ENCODE data around the gene KDM5B. TPM values are rescaled to one million over a fixed set of nuclear protein-coding genes. Genes with fewer than 3 reads are reported as not detected.

The KDM5B gene
- total and polyA plus RNA-seq, 2 of the 8 experiments (the other 6 are each of a cell fraction or from before 2014, with no cell fraction given) = 73.3 to 210 TPM

DNA sequence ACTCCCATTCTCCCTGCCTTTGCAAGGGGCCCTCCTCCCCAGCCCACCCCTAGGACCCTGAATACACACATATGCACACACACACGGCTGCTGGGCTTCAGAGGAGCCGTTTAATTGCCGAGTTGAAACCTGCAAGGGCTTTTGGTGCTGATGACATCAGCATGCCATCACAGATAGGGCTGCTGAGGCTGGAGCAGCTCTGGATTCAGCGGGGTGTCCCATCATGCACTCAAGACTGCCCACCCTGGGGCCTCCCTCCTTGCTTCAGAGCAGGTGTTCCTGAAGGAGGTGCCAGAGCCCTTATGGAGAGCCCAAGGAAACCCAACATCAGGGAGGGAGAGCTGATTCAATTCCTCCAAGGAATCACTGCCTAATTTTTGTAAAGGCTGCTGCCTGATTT, 103.6 kb downstream of the KDM5B start:
- H3K23ac ChIP-seq (ENCODE audit: insufficient read length) = no peak overlapping the region
- no peak overlapping the region for H2BK12ac ChIP-seq (ENCODE audit: low read depth, low read length)
- no peak overlapping the region for H3K4me2 ChIP-seq (ENCODE audit: insufficient read depth in 1 of 2, low read depth in 2 of 2, low read length in 2 of 2)
- ChIA-PET POLR2A (ENCODE audit: partially characterized antibody) (interaction anchor here (0.6 to 1.5 kb wide), 4 partner anchors 39 to 61 kb away, joined by 3 to 4 read pairs (median 3); no protein-coding TSS in a partner anchor), CTCF (ENCODE audit: partially characterized antibody) (interaction anchor here (0.7 to 11.3 kb wide), 10 partner anchors 10 to 149 kb away, joined by 3 to 180 read pairs (median 4); partner anchors contain the start of gene SYT2)
- TF ChIP-seq NRF1 (IDR thresholded peaks at IDR 0.05; ENCODE audit: low read depth, low read length) (no peak), KDM1A (IDR thresholded peaks at IDR 0.05; ENCODE audit: borderline replicate concordance, low read length) (no peak), CEBPB (IDR thresholded peaks at IDR 0.05; ENCODE audit: low read depth, low read length) (no peak), BRCA1 (IDR thresholded peaks at IDR 0.05; ENCODE audit: low read depth, low read length) (no peak), RFX5 (IDR thresholded peaks at IDR 0.05; ENCODE audit: borderline replicate concordance, low read depth, low read length) (no peak), EZH2 (IDR thresholded peaks at IDR 0.05; ENCODE audit: low read depth, low read length, severe bottlenecking) (no peak), TAF1 (IDR thresholded peaks at IDR 0.05; ENCODE audit: low read depth, low read length) (no peak), SIX5 (IDR thresholded peaks at IDR 0.05; ENCODE audit: low read depth, low read length) (no peak), MAFK (IDR thresholded peaks at IDR 0.05; ENCODE audit: low read depth, low read length) (no peak), ASH2L (IDR thresholded peaks at IDR 0.05; ENCODE audit: low read length) (no peak), BCL11A (IDR thresholded peaks at IDR 0.05; ENCODE audit: low read depth in 2 of 2, low read length in 2 of 2) (no peak), HDAC2 (IDR thresholded peaks at IDR 0.05; ENCODE audit: borderline replicate concordance in 1 of 2, low read depth in 2 of 2, low read length in 2 of 2) (no peak)
- TF ChIP-seq, protein P1, sequence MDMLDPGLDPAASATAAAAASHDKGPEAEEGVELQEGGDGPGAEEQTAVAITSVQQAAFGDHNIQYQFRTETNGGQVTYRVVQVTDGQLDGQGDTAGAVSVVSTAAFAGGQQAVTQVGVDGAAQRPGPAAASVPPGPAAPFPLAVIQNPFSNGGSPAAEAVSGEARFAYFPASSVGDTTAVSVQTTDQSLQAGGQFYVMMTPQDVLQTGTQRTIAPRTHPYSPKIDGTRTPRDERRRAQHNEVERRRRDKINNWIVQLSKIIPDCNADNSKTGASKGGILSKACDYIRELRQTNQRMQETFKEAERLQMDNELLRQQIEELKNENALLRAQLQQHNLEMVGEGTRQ (IDR thresholded peaks at IDR 0.05; ENCODE audit: low read length) = no peak
- H3K18ac ChIP-seq (ENCODE audit: extremely low read depth, low read length) = no peak overlapping the region
- no peaks in the 10 kb centered on the region for H3K9me3 ChIP-seq (ENCODE audit: insufficient read depth in 2 of 2, low read depth in 1 of 2, low read length in 1 of 2)
- H3K27me3 ChIP-seq (replicated peaks in 1 of 4; ENCODE audit: control insufficient read depth in 3 of 4, extremely low read depth in 1 of 4, insufficient read depth in 3 of 4, low read length in 3 of 4) = peaks cover 0 to 14% (median 5%) of the 10 kb centered on the region in 4 experiments; a peak in 5 of 7 replicates
- H3K27ac ChIP-seq (ENCODE audit: low read depth, low read length) = no peak overlapping the region
- no peak overlapping the region for H4K91ac ChIP-seq (replicated peaks; ENCODE audit: insufficient read length, low read length)
- H4K5ac ChIP-seq (ENCODE audit: insufficient read length, low read depth, low read length) = no peak overlapping the region
- no peak overlapping the region for H3K56ac ChIP-seq (replicated peaks; ENCODE audit: insufficient read length, low read depth, low read length)
- WGBS, 2 experiments (ENCODE audit: extremely low coverage in 1 of 2, insufficient coverage in 1 of 2, insufficient read length in 1 of 2, insufficient replicate concordance in 2 of 2, low coverage in 1 of 2, low lambda C conversion rate in 2 of 2, missing lambda C conversion rate in 1 of 2) = 90% methylated on average over 4 of the region's 4 CpGs; no CpG with 5 or more reads in 1 of the 2 experiments
- DNase-seq (ENCODE audit: low read depth in 1 of 2, low spot score in 2 of 2) = no peak
- no peak overlapping the region for H3K4me3 ChIP-seq (ENCODE audit: extremely low read depth in 1 of 4, insufficient read depth in 2 of 4, low read depth in 3 of 4, low read length in 4 of 4)
- no peak overlapping the region for H2BK20ac ChIP-seq (ENCODE audit: low read length)
- H3K4ac ChIP-seq (replicated peaks; ENCODE audit: insufficient read length, low read depth, low read length) = no peak overlapping the region
- H4K8ac ChIP-seq (ENCODE audit: extremely low read depth, insufficient read depth, low read length) = no peak overlapping the region
- no peak overlapping the region for H2AK5ac ChIP-seq (ENCODE audit: low read depth, low read length)
- peaks cover 0 to 2% of the 10 kb centered on the region in 2 experiments for H4K20me1 ChIP-seq (replicated peaks in 1 of 2; ENCODE audit: control insufficient read depth in 1 of 2, insufficient read depth in 2 of 2, low read length in 2 of 2)
- no peak overlapping the region for H2BK120ac ChIP-seq (replicated peaks; ENCODE audit: low read depth, low read length)
- no peak for FAIRE-seq
- H3K9ac ChIP-seq (replicated peaks in 1 of 4; ENCODE audit: extremely low read depth in 1 of 4, low read depth in 3 of 4, low read length in 3 of 4) = no peak overlapping the region
- no peak overlapping the region for H3K14ac ChIP-seq (ENCODE audit: insufficient read length)
- no peak overlapping the region for H2BK15ac ChIP-seq (ENCODE audit: low read length)
- H3K4me1 ChIP-seq (replicated peaks in 1 of 4; ENCODE audit: control insufficient read depth in 3 of 4, insufficient read depth in 4 of 4, low read length in 3 of 4) = peaks cover 0 to 14% (median 3%) of the 10 kb centered on the region in 4 experiments; a peak in 5 of 7 replicates
- no peaks in the 10 kb centered on the region for H3K36me3 ChIP-seq (ENCODE audit: control insufficient read depth in 2 of 4, insufficient read depth in 4 of 4, low read length in 3 of 4)
- no peaks in the 10 kb centered on the region for H3K79me2 ChIP-seq (ENCODE audit: control insufficient read depth in 1 of 2, insufficient read depth in 2 of 2, low read length in 2 of 2)
- no peak overlapping the region for H2AFZ ChIP-seq (ENCODE audit: low read length)
- peaks cover 1% of the 10 kb centered on the region; the same call in 1 of the 2 replicates for H3K23me2 ChIP-seq (ENCODE audit: low read depth, low read length)
- H3K79me1 ChIP-seq (ENCODE audit: low read depth, low read length) = no peaks in the 10 kb centered on the region; the same call in 1 of the 2 replicates
- H2BK5ac ChIP-seq (ENCODE audit: low read depth, low read length) = no peak overlapping the region

Measured in H1 (cell line).